Panc1 (cell line): ENCODE results near the gene CCDC12. TPM values are rescaled to one million over a fixed set of nuclear protein-coding genes. Genes with fewer than 3 reads are reported as not detected.

Experiments
- ATAC-seq: fragments of 200-7000 bp; cut with Tn5 transposase; 2 replicates; pipeline ENCODE4 v1.9.1; 2020; ENCODE audit warnings: mild to moderate bottlenecking, moderate library complexity
- BruUV-seq: library from RNA; stranded (reverse); fragments of 400-500 nt; replicated peaks from 2 replicates; lab custom pipeline; 2021; lab: Mats Ljungman, UMichigan
- CTCF ChIA-PET: fragments of 300-600 bp; sonication (Branson Sonifier 250); formaldehyde crosslinking; loops from one replicate; lab custom pipeline; 2022; ENCODE audit warnings: antibody characterized with exemption; lab: Charles Lee
- POLR2A ChIA-PET: fragments of 300-600 bp; sonication (Branson Sonifier 250); formaldehyde crosslinking; loops from one replicate; lab custom pipeline; 2022; ENCODE audit warnings: antibody characterized with exemption; lab: Charles Lee
- DNase-seq: peaks from one replicate; pipeline ENCODE4 v3.0.0-alpha.2; 2010; ENCODE audit warnings: low read depth, low spot score
- H3K27ac ChIP-seq: 2 replicates; pipeline ENCODE4 v1.5.1; 2011; ENCODE audit warnings: mild to moderate bottlenecking, low read length, inconsistent platforms
- H3K27me3 ChIP-seq: fragments of 200-500 bp; sonication (Bioruptor generic); 2 replicates; pipeline ENCODE4 v1.6.0; 2014; ENCODE audit warnings: low read length, inconsistent platforms; ENCODE audit not compliant: control insufficient read depth, insufficient read depth
- H3K36me3 ChIP-seq: fragments of 200-500 bp; sonication (Bioruptor generic); 2 replicates; pipeline ENCODE4 v1.5.1; 2014; ENCODE audit warnings: inconsistent platforms, mild to moderate bottlenecking, low read length, moderate library complexity; ENCODE audit not compliant: control insufficient read depth, insufficient read depth
- H3K4me1 ChIP-seq: 2 replicates; pipeline ENCODE4 v1.5.1; 2011; ENCODE audit warnings: inconsistent platforms, mild to moderate bottlenecking, low read length, moderate library complexity; ENCODE audit not compliant: control insufficient read depth, insufficient read depth
- H3K4me3 ChIP-seq, 2 experiments: 2 replicates each; pipeline ENCODE4 v1.5.1; 2011 to 2012; ENCODE audit warnings: low read depth in 2 of 2, low read length in 2 of 2, mild to moderate bottlenecking in 2 of 2, inconsistent platforms in 1 of 2, moderate library complexity in 1 of 2
- H3K9me3 ChIP-seq: fragments of 200-500 bp; sonication (Bioruptor generic); 2 replicates; pipeline ENCODE4 v1.5.1; 2014; ENCODE audit warnings: low read depth, mild to moderate bottlenecking, inconsistent platforms, low read length, moderate library complexity; ENCODE audit not compliant: control insufficient read depth, insufficient read depth
- CTCF ChIP-seq: fragments of 450-650 bp; IDR thresholded peaks from 2 replicates; pipeline ENCODE4 v1.5.1; 2017; ENCODE audit warnings: mild to moderate bottlenecking
- POLR2AphosphoS5 ChIP-seq: IDR thresholded peaks from 2 replicates; pipeline ENCODE4 v1.6.1; 2012; ENCODE audit warnings: mild to moderate bottlenecking, low read depth, low read length, moderate library complexity
- SIN3A ChIP-seq: IDR thresholded peaks from 2 replicates; pipeline ENCODE4 v1.6.1; 2012; ENCODE audit warnings: low read depth, mild to moderate bottlenecking, low read length, moderate library complexity, borderline replicate concordance; ENCODE audit not compliant: insufficient read depth
- TCF7L2 ChIP-seq: IDR thresholded peaks from 2 replicates; pipeline ENCODE4 v1.6.1; 2011; ENCODE audit warnings: mild to moderate bottlenecking, low read depth, low read length, inconsistent platforms
- in situ Hi-C: cut with HindIII; loops from 2 replicates; pipeline ENCODE4 v1.10.0; 2016; ENCODE audit warnings: low sequenced_read_pairs, low pct_unique_long_range_greater_than_20kb
- intact Hi-C: fragments of 100-400 bp; cut with micrococcal nuclease; formaldehyde crosslinking; loops from one replicate; pipeline ENCODE4 v1.10.0; 2022; ENCODE audit not compliant: unreplicated experiment
- total RNA-seq: library from RNA; stranded (reverse); gene quantifications from one replicate; pipeline ENCODE4 v1.2.1, GENCODE V29; 2021; ENCODE audit not compliant: unreplicated experiment
- TF ChIP-seq, protein P1 (sequence below), 2 experiments: IDR thresholded peaks; 2 replicates each; pipeline ENCODE4 v1.6.1; 2011 to 2012; ENCODE audit warnings: low read depth in 2 of 2, control low read depth in 1 of 2, low read length in 1 of 2, mild to moderate bottlenecking in 1 of 2, moderate library complexity in 1 of 2; ENCODE audit not compliant: insufficient read depth in 1 of 2

Gene CCDC12
- total RNA-seq, 1 experiment from 2014 or later: 35.5 TPM

GRCh38 chr3:46993986-46994385 is 17.4 kb upstream of the CCDC12 start:
- H3K27me3 ChIP-seq: no peaks in the 10 kb centered on the region
- ChIA-PET CTCF (no interaction called here), POLR2A (no interaction called here)
- intact Hi-C loops: loop anchor here (10.0 kb wide), 1 partner anchor 69 kb away; no protein-coding TSS in a partner anchor
- in situ Hi-C loops: no loop called here
- ATAC-seq: no peak
- no peaks in the 10 kb centered on the region for H3K4me1 ChIP-seq
- TF ChIP-seq, protein P1, sequence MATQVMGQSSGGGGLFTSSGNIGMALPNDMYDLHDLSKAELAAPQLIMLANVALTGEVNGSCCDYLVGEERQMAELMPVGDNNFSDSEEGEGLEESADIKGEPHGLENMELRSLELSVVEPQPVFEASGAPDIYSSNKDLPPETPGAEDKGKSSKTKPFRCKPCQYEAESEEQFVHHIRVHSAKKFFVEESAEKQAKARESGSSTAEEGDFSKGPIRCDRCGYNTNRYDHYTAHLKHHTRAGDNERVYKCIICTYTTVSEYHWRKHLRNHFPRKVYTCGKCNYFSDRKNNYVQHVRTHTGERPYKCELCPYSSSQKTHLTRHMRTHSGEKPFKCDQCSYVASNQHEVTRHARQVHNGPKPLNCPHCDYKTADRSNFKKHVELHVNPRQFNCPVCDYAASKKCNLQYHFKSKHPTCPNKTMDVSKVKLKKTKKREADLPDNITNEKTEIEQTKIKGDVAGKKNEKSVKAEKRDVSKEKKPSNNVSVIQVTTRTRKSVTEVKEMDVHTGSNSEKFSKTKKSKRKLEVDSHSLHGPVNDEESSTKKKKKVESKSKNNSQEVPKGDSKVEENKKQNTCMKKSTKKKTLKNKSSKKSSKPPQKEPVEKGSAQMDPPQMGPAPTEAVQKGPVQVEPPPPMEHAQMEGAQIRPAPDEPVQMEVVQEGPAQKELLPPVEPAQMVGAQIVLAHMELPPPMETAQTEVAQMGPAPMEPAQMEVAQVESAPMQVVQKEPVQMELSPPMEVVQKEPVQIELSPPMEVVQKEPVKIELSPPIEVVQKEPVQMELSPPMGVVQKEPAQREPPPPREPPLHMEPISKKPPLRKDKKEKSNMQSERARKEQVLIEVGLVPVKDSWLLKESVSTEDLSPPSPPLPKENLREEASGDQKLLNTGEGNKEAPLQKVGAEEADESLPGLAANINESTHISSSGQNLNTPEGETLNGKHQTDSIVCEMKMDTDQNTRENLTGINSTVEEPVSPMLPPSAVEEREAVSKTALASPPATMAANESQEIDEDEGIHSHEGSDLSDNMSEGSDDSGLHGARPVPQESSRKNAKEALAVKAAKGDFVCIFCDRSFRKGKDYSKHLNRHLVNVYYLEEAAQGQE (IDR thresholded peaks at IDR 0.05; ENCODE audit: insufficient read depth in 1 of 2, low read depth in 2 of 2, low read length in 1 of 2): no peak
- no peak for TF ChIP-seq SIN3A
- no peak for TF ChIP-seq TCF7L2
- TF ChIP-seq POLR2AphosphoS5: no peak
- no peak for TF ChIP-seq CTCF
- BruUV-seq: no TSS peak
- H3K27ac ChIP-seq: no peak overlapping the region
- H3K9me3 ChIP-seq: no peaks in the 10 kb centered on the region
- H3K4me3 ChIP-seq: no peak overlapping the region
- no peaks in the 10 kb centered on the region for H3K36me3 ChIP-seq
- no peak for DNase-seq

DNA sequence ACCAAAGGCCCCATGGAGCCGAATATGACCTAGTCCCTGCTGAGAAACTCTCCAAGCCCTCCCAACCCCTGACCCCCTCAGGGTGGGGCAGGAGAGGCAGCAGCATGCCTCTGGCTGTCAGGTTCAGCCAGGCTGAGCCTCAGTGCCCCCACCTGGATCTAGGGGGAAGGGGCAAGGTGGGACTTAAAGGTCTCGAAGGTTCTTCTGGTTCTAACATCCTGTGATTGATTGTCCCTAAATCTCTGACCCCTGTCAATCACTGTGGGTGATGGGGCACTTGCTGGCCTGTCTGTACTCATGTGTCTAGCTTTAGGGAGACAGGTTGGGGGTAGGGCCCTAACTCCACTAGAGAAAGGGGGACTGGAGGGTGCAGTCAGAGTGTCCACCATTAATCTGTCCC is 16.7 kb upstream of the CCDC12 start:
- H3K27me3 ChIP-seq: no peaks in the 10 kb centered on the region
- no peaks in the 10 kb centered on the region for H3K36me3 ChIP-seq
- CTCF ChIA-PET: no interaction called here
- no peaks in the 10 kb centered on the region for H3K4me1 ChIP-seq
- intact Hi-C loops (loop anchor here (10.0 kb wide), 1 partner anchor 68 kb away; no protein-coding TSS in a partner anchor), in situ Hi-C loops (no loop called here)
- no peak overlapping the region for H3K27ac ChIP-seq
- BruUV-seq: no TSS peak
- DNase-seq (no peak), ATAC-seq (no peak)
- POLR2A ChIA-PET: no interaction called here
- no peak overlapping the region for H3K4me3 ChIP-seq
- no peaks in the 10 kb centered on the region for H3K9me3 ChIP-seq
- TF ChIP-seq SIN3A: no peak
- TF ChIP-seq CTCF: no peak
- TF ChIP-seq TCF7L2: no peak
- TF ChIP-seq POLR2AphosphoS5: no peak
- TF ChIP-seq, protein P1 (IDR thresholded peaks at IDR 0.05; ENCODE audit: insufficient read depth in 1 of 2, low read depth in 2 of 2, low read length in 1 of 2): no peak
